A673 (cell line): ENCODE data around the gene TBC1D5.

Source experiments
- CTCF ChIP-seq: fragments of 300-800, 200-600 bp; sonication (generic); conservative IDR thresholded peaks from 2 replicates; pipeline ENCODE4 v1.5.1; 2017; ENCODE audit warnings: low read depth, mild to moderate bottlenecking, antibody characterized with exemption, low read length, moderate library complexity, mixed read lengths
- EZH2 ChIP-seq: fragments of 200-600 bp; sonication (generic); IDR thresholded peaks from 2 replicates; pipeline ENCODE4 v1.6.1; 2017; ENCODE audit warnings: borderline replicate concordance, low read depth, mild to moderate bottlenecking, mixed read lengths, antibody characterized with exemption, low read length; ENCODE audit not compliant: poor library complexity, severe bottlenecking

- no peak for TF ChIP-seq EZH2
- no peak for TF ChIP-seq CTCF
These were observed 561.0 kb downstream of the TBC1D5 start for GRCh38 chr3:17181413-17181907.
